Effector CD8-positive, alpha-beta T cell (primary cell): ENCODE measurements around the gene RIMBP2.
"Not testable (repeated sequence)": the region's sequence is repeated elsewhere in the genome, so short reads cannot be mapped to it uniquely, and the experiment has no call there.

ENCODE experiments used
- DNase-seq: peaks from one replicate; lab custom pipeline; 2025; lab: John Stamatoyannopoulos, UW

RIMBP2 gene

DNA sequence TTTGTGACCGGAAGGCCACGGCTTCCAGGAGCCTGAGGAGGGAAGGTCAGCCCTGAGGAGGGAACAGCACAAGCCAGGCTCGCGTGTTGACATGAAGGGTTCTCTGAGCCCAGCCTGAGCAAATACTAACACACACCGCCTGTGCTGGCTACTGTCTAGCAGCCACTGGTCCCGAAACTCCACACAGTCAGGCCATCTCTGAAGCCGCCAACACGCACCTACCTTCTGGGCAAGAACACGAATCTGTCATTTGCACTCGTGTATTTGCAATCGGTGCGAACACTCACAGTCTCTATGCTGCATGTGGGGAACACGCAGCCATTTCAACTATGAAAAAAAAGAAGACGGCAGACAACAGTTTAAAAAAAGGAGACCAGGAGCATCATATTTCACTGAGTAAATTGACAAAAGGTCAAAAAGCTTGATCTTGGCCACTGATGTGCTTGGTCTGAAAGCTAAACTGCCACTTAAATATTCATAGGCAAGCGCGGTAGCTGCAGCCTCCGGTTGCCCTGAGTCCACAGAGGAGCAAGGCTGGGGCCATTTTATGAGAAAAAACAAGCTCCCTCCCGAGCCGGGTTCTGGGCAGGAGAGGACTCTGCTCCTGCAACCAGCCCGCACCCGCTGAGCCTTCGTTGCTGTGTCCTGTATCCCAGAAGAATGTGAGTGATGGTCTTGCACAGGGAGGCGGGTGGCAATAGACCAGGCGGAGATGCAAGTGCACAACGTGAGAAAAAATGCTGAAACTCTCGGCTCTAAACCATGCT, 57.8 kb downstream of the RIMBP2 start:
- no peak for DNase-seq

GRCh38 chr12:130656411-130656810, 59.7 kb downstream of the RIMBP2 start:
- DNase-seq = no peak

- no peak for DNase-seq
Observed at GRCh38 chr12:130655881-130656280, 60.2 kb downstream of the RIMBP2 start.

DNA sequence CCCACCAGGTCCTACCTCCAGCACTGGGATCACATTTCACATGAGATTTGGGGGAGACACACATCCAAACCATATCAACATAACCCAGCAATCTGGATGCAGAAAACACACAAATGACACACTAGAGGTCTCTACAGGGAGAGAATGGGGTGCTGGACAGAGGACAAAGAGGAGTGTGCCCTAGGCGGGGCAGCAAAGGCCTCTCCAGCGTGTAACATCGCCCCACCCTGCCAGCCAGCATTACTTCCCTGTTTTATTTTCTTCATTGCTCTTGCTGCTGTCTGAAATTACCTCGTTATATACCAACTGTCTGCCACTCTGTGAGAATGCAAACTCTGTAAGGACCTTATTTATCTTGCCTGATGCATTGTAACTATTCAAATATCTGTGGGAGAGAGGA, 61.1 kb downstream of the RIMBP2 start:
- no peak for DNase-seq

DNA sequence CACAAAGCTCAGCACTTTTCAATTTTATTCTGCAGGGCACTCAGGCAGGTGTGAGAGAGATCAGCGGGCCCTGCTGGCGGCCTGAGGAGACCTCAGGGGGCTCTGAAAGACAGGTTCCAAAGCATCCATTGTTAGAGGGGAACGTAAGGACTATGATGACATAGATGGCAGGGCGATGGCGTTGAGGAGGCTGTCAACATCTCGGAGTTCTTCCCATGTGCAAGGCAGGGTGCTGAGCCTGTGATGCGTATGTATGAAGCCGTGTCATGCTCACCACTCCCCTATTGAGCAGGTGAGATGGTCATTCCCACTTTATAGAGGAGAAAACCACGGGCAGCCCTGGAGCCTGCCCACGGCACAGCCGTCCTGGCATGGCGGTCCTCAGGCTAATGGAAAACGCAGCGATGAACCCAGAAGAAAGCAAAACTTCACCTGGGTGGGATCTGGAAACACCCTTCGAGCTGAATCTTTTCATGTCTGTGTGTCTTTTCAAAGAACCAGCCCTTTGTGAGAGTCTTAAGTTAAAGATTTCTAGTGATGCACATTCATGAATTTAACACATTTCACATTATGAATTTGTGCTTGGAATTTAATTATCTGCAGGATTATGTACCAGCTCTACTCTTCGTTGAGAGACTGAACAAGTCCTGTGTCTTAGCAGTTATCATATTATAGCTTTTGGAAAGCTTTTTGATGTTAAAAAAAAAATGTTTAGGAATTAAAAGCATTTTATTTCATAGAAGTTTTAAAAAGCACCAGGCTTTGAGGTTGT, 64.7 kb downstream of the RIMBP2 start:
- no peak for DNase-seq

DNA sequence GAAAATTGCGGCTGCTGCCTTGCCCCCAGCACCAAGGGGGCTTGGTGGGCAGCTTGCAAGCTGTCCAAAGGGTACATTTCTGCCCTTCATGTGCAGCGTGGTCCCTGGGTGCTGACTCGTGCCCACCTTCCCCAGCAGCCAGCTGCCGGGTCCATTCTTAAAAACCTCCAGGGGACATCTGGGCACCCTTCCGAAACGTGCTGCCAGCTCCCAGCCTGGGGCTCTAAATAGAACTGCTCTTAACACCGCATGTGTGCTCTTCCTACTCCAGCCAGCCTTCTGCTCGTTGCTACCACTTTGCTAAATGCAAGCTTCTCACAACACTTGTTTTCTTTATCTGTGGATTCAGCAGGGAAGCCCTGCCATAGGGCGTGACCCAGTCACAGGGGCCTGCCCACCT, 66.0 kb downstream of the RIMBP2 start:
- no peak for DNase-seq

DNA sequence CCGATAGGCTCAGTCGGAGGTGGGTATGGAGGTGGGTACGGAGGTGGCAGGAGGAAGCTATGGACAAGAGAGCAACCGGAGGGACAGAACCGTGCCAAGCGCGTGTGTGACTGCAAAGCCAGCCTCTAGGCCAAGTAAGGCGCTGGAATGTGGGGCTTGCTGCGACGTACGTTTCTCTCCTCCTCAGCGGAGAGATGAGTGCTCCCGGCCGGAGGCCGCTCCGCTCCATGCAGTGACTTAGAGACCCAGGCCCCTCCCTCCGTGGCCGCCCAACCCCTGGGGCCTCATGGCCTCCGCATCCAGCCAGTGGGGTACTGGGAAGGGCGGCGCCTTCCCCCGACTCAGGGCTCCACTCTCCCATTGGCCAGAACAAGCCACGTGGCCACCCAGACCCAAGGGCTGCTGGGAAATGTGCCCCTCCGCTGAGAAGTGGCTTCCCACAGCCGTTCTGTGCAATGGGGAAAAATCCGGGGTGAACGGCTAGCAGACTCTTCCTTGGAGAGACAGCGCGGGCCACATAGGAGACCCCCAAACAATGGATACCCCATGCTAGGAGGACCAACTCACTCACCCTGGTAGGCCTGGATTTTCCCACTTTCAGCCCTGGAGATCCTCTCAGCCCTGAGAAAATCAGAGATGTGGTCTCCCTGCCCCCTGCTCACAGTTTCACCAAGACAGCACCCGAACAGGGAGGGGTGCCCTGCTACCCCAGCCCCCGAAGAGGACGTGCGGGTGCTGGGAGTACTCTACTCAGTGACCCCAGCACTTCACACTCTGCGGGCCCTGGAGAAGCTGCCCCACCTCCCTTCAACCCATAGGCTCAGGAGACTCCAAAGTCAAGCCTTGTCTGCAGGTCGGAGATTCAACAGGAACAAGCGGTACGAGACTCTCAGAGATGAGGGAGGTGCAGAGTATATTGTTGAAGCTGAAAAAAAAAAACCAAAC, 66.7 kb downstream of the RIMBP2 start:
- no peak for DNase-seq

GRCh38 chr12:130647814-130648213, 68.3 kb downstream of the RIMBP2 start:
- DNase-seq = no peak

DNA sequence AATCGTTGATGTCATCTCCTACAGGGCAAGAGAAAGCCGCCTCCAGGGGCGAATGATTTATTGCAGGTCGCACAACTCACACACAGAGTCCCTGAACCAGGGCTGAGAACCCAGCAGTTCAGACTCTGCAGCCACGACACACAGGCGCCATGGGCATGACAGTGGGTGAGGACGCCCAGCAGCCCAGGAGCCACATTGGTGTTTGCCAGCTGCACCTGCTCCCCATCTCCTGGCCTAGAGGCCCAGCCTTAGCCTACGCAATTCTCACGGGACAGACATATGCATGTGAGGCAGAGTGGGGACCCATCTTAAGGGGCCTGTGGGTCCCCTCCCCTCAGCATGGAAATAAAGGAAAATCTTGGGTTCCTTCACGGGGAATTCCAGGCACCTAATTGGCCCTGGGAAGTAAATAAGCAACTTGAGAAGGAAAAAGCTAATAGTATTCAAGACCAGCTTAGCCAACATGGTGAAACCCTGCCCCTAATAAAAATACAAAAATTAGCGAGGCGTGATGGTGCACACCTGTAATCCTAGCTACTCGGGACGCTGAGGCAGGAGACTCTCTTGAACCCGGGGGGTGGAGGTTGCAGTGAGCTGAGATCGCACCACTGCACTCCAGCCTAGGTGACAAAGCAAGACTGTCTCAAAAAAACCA, 69.3 kb downstream of the RIMBP2 start:
- DNase-seq = no peak

DNA sequence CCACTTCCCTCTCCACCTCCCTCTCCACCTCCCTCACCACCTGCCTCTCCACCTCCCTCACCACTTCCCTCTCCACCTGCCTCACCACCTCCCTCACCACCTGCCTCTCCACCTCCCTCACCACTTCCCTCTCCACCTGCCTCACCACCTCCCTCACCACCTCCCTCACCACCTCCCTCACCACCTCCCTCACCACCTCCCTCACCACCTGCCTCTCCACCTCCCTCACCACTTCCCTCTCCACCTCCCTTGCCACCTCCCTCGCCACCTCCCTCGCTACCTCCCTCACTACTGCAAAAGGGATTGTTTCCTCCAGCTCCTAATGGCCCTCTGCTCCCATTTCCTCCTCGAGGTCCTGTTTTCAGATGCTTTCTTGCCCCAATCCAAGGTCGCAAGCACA, 69.9 kb downstream of the RIMBP2 start:
- not testable (repeated sequence) for DNase-seq

GRCh38 chr12:130645751-130646150, 70.3 kb downstream of the RIMBP2 start:
- no peak for DNase-seq

- no peak for DNase-seq
Observed at GRCh38 chr12:130644566-130644965, 71.5 kb downstream of the RIMBP2 start.

DNA sequence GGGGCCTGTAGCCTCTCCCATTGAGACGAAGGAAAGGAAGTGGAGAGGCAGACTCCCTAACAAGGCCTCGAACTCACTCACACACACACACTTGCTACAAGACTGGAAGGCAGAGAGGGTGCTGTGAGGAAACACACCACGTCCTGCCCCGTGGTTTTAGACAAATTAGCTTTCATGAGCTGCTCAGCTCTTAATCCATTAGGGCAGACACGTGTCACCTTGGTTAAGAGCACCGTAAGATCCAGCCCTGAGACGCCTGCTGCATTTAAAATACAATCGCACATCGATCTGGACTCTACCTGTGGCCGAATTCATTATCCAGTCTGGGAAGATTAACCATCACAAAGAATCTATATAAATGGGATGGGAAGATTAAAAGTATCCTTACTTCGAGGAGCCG, 72.0 kb downstream of the RIMBP2 start:
- no peak for DNase-seq

- no peak for DNase-seq
Observed at GRCh38 chr12:130642856-130643255, 73.2 kb downstream of the RIMBP2 start.

DNA sequence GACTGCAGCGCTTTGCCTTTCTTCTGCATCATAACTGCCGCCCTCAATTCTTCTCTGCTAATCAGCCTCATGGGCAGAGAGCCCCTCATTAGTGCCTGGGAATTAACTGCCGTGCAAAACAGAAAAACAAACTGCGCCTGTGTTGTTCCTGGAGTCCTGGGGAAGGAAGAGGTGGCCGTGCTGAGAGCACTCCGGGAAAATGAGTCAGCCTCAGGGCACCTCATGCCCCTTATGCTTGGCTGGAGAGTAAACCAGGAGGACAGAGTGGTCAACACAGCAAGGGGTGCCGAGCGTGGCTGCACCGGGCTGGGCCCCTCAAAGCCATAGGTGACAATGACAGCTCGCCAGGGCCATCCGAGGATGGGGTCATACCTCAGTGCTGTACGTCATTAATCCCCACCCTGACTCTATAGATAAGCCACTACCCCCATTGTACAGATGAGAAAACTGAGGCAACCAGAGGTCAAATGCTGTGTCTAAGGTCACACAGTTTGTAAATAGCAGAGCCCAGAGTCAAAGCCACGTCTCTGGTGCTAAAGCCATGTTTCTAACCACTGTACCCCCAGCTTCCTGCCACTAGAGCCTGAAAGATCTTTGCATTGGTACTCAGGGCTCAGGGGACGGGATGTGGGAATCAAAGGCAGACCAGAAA, 74.4 kb downstream of the RIMBP2 start:
- DNase-seq = no peak

DNA sequence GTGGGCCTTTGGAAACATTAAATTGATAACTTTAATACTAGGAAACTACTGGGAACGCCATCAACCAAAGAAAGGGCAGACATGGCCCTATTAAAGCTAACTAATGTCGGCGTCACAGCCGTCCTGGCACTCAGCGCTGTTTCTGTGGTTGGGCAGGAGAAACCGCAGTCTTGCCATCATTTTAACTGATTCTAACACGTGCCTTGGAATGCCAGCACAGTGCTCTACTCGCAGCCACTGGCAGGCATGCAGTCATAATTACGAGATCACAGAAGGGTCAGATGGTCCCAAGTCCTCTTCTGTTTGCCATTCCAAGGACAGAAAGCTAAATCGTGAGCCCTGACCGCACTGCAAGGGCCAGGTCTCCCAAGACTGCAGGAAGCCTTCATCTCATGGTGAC, 75.2 kb downstream of the RIMBP2 start:
- DNase-seq = no peak

- no peak for DNase-seq
Observed at GRCh38 chr12:130640496-130640895, 75.6 kb downstream of the RIMBP2 start.

- DNase-seq = no peak
Observed at GRCh38 chr12:130639476-130640424, 76.3 kb downstream of the RIMBP2 start.

DNA sequence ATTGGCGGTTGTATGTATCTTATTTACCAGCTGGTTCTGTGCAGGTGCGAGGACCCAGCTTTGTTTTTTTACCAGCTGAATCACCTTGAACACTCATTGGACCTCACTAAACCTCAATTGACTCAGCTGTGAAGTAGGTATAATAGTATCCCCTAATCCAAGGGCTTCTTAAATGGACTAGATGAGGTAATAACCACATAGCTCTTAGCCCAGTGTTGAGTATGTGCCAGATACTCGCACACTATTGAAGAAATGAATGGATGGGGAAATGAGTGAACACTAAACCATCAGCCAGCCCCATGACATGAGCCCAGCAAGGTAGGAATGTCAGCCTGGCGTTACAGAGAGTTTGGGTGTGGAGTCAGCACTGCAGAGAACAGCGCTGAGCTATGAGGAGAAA, 79.7 kb downstream of the RIMBP2 start:
- DNase-seq = no peak

GRCh38 chr12:130634866-130635265, 81.2 kb downstream of the RIMBP2 start:
- DNase-seq = no peak
